HUES64 (cell line): ENCODE measurements around the gene PKHD1.

Experiments
- H3K27ac ChIP-seq: 2 replicates; pipeline ENCODE4 v1.7.0; 2013; ENCODE audit warnings: low read depth, low read length, inconsistent platforms
- H3K27me3 ChIP-seq: 2 replicates; pipeline ENCODE4 v1.6.1; 2013; ENCODE audit warnings: mild to moderate bottlenecking, low read length; ENCODE audit not compliant: insufficient read depth
- H3K36me3 ChIP-seq: 2 replicates; pipeline ENCODE4 v1.6.1; 2013; ENCODE audit warnings: mild to moderate bottlenecking, low read length; ENCODE audit not compliant: insufficient read depth
- H3K4me1 ChIP-seq: 2 replicates; pipeline ENCODE4 v1.6.1; 2013; ENCODE audit warnings: mild to moderate bottlenecking, low read length, moderate library complexity; ENCODE audit not compliant: insufficient read depth
- H3K4me3 ChIP-seq: 2 replicates; pipeline ENCODE4 v1.5.1; 2013; ENCODE audit warnings: mild to moderate bottlenecking, low read length, moderate library complexity
- H3K9ac ChIP-seq: 2 replicates; pipeline ENCODE4 v1.6.1; 2013; ENCODE audit warnings: mild to moderate bottlenecking, low read depth, low read length
- H3K9me3 ChIP-seq: 2 replicates; pipeline ENCODE4 v1.6.1; 2013; ENCODE audit warnings: low read depth, low read length; ENCODE audit not compliant: insufficient read depth
- WGBS: fragments of 150-250, 120-280 bp; methylation state at CpG from one replicate; pipeline ENCODE4 v1.1.7; 2013; ENCODE audit warnings: missing lambda C conversion rate; 5-methylcytosine and 5-hydroxymethylcytosine counted together

PKHD1 gene

DNA sequence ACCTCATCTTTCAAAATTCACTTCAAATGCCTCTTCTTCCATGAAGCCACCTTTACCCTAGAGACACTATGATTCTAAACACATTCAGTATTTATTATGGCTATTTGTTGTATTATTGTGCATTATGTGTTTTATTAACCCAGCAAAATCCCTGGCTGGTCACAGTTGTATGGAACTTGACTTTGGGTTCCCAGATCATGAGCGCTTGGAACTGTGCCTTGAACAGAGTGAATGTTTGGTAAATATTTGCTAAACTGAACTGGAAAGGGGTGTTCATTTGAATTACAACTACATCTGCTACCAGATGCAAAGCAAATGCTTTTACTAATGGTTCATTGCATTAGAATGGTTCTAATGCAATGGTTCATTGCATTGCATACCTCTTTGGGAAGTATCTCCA, 259.8 kb downstream of the PKHD1 start:
- WGBS = 71% methylated on average over 1 of the region's 1 CpG
- H3K9ac ChIP-seq = no peak overlapping the region
- H3K4me3 ChIP-seq = no peak overlapping the region
- no peaks in the 10 kb centered on the region for H3K36me3 ChIP-seq
- no peak overlapping the region for H3K27ac ChIP-seq
- H3K4me1 ChIP-seq = peaks cover 11% of the 10 kb centered on the region; the same call in 1 of the 2 replicates
- H3K9me3 ChIP-seq = no peaks in the 10 kb centered on the region
- no peaks in the 10 kb centered on the region for H3K27me3 ChIP-seq

DNA sequence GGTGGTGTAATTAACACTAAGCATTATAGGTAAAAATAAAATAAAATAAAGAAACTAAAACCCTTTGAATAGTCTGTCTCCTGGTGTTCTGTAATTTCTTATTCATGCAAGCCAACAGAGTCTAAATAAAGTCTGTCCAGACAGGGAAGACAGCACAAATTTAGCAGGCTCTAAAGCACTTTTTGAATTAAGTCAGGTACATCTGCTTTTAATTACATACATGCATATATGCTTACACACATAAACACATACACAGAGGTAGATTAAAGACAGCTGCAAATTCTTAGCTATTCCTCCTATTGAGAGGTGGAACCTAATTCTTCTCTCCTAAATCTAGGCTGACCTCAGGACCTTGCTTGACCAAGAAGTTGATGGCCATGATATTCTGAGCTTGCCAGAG, 262.5 kb downstream of the PKHD1 start:
- Histone ChIP-seq H3K27ac (no peak overlapping the region), H3K9me3 (no peaks in the 10 kb centered on the region), H3K27me3 (no peaks in the 10 kb centered on the region), H3K36me3 (no peaks in the 10 kb centered on the region), H3K4me3 (no peak overlapping the region), H3K9ac (no peak overlapping the region), H3K4me1 (peaks cover 11% of the 10 kb centered on the region; the same call in 1 of the 2 replicates)

DNA sequence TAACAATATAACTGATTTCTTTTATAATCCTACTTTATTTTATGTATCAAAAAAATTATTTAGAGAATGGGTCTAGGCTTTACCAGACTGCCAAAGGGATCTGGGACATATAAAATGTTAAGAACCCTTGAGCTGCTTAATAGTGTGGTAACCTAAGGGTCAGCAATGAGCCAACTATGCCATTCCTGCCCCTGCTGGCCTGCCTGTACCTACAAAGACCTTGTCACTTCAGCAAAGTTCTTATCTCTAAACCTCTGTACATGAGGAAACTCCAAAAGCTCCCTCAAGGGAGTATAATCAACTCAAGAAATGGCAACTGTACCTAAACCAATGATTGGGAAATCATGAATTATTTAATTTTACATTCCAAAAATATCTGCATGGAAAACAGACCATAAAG, 266.9 kb downstream of the PKHD1 start:
- no peaks in the 10 kb centered on the region for H3K27me3 ChIP-seq
- H3K9ac ChIP-seq = no peak overlapping the region
- H3K9me3 ChIP-seq = no peaks in the 10 kb centered on the region
- H3K4me3 ChIP-seq = no peak overlapping the region
- no peaks in the 10 kb centered on the region for H3K36me3 ChIP-seq
- H3K27ac ChIP-seq = no peak overlapping the region
- peaks cover 9% of the 10 kb centered on the region for H3K4me1 ChIP-seq

DNA sequence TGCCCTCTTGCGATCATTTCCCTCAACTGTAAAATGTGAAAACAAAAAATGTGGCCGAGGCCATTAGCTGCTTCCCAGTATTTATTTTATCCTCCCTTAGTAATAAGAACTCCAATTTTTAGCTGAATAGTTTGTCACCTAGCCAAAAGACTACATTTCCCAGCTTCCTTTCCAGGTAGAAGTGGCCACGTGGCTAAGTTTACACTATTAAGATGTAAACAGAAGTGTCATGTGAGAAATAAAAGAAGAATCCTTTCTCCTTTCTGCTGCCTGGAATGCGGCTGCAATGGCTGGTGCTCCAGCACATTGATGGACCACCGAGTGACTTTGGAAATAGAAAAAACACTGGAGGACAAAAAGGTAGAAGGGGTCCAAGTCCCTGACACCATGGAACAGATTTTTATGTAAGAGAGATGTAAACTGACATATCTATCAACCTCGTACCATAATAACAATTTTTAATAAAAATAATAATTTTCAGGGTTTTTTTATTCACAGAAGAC, 268.8 kb downstream of the PKHD1 start:
- H3K27ac ChIP-seq = no peak overlapping the region
- H3K4me1 ChIP-seq = peaks cover 29% of the 10 kb centered on the region
- H3K9me3 ChIP-seq = no peaks in the 10 kb centered on the region
- no peaks in the 10 kb centered on the region for H3K27me3 ChIP-seq
- no peaks in the 10 kb centered on the region for H3K36me3 ChIP-seq
- WGBS = 66% methylated on average over 4 of the region's 6 CpGs
- H3K9ac ChIP-seq = no peak overlapping the region
- no peak overlapping the region for H3K4me3 ChIP-seq

DNA sequence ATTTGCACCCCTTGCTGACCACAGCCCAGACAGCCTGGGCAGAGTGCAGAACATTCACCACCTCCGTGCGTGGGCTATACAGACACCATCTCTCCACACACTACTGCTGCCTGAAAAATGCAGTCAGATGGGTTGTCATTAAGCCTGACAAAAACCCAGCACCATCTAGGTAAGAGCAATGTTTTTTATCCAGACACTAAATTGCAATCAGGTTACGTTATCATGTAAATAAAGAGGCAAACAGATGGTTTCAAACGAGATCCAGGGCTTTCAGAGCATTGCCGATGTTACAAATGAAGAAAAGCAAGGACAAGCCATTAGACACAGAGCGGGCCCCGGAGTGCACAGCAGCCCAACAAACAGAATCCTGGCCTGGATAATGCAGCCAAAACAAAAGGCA, 269.6 kb downstream of the PKHD1 start:
- Histone ChIP-seq H3K27me3 (no peaks in the 10 kb centered on the region), H3K4me1 (peaks cover 32% of the 10 kb centered on the region), H3K27ac (no peak overlapping the region), H3K9ac (no peak overlapping the region), H3K9me3 (no peaks in the 10 kb centered on the region), H3K36me3 (no peaks in the 10 kb centered on the region), H3K4me3 (no peak overlapping the region)
- WGBS = 81% methylated on average over 7 of the region's 7 CpGs

DNA sequence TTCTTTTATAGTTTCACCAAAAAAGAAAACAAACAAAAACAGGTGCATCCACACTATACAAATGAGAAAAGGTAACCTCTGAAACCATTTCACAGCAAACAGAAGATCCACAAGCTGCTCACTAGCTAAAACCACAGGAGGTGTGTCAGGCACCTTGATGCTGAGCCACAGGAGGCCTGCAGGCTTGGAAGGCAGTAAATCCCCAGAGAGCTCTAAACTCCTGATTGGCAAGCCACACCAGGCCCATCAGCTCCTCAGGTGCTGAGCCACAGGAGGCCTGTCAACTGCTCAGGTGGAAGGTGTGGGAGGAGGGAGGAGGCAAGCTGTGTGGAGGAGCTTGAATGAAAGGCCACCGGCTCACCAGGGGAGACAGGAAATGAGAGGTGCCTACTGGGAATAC, 273.0 kb downstream of the PKHD1 start:
- Histone ChIP-seq H3K9me3 (0 out of 2 replicates have a peak, but pooled peaks cover 2% of the 10 kb centered on the region), H3K4me3 (no peak overlapping the region), H3K27me3 (no peaks in the 10 kb centered on the region), H3K9ac (no peak overlapping the region), H3K27ac (no peak overlapping the region; the same call in 1 of the 2 replicates), H3K36me3 (no peaks in the 10 kb centered on the region), H3K4me1 (peaks cover 35% of the 10 kb centered on the region)
- WGBS = 23% methylated on average over 1 of the region's 1 CpG

DNA sequence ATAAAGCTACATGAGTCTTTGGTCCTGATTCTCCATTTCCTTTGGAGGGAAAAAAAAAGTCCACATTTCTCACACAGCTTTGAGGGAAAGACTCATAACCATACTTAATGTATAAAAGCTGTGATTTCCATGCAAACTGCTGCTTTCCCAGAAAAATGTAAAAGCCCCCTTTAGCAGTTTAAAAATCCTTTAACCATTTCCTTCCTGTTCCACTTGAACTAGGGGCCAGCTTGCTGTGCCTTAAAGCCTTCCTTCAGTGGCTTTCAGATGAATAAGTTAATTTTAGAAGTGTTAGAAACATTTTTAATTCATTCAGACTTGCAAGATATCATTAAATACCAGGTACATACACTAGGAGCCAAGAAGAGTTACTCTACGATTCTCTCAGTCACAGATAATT, 273.5 kb downstream of the PKHD1 start:
- H3K4me1 ChIP-seq = peaks cover 35% of the 10 kb centered on the region
- WGBS = 57% methylated on average over 1 of the region's 1 CpG
- no peak overlapping the region for H3K9ac ChIP-seq

DNA sequence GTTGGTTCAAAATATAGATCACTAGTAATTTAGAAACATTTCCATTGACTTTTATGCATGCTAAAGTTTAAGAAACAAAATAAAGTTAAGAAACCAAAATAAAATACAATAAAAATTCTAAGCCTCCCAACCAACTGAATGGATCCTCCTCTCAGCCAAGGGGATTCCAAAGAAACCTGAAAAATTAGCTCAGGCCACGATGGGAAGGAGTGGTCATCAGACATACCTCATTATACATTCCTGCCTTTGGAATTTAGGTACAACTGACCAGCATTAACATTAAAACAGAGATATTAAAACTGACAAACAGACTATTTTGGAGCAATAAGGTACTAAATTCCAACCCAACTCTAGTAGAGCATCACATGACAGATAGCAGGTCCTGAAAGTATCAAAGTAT, 275.2 kb downstream of the PKHD1 start:
- Histone ChIP-seq H3K36me3 (no peaks in the 10 kb centered on the region), H3K9ac (no peak overlapping the region), H3K27me3 (no peaks in the 10 kb centered on the region), H3K4me3 (no peak overlapping the region), H3K27ac (no peak overlapping the region), H3K9me3 (0 out of 2 replicates have a peak, but pooled peaks cover 5% of the 10 kb centered on the region), H3K4me1 (peaks cover 27% of the 10 kb centered on the region)
- 94% methylated on average over 1 of the region's 1 CpG for WGBS

More for the DNA sequence above, 273.5 kb downstream of the PKHD1 start:
- no peaks in the 10 kb centered on the region for H3K27me3 ChIP-seq
- H3K9me3 ChIP-seq = 0 out of 2 replicates have a peak, but pooled peaks cover 5% of the 10 kb centered on the region
- no peak overlapping the region for H3K4me3 ChIP-seq
- H3K36me3 ChIP-seq = no peaks in the 10 kb centered on the region
- H3K27ac ChIP-seq = no peak overlapping the region; the same call in 1 of the 2 replicates

DNA sequence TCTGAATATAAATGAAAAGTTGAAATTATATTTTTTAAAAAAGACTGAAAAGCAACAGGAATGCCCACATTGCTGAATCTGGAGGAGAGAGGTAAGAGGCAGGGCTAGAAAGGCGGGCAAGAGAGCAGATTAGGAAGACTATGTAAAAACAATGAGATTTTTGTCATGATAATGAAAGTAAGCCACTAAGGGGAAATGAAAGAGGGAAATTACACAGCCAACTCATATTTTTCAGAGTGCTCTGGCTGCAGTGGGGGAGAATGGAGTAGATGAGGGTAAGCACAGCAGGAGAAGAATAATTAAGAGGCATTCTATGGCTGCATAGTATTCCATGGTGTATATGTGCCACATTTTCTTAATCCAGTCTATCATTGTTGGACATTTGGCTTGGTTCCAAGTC, 281.9 kb downstream of the PKHD1 start:
- 79% methylated on average over 1 of the region's 1 CpG for WGBS
- 0 out of 2 replicates have a peak, but pooled peaks cover 5% of the 10 kb centered on the region for H3K9me3 ChIP-seq
- H3K9ac ChIP-seq = no peak overlapping the region
- H3K4me3 ChIP-seq = no peak overlapping the region
- no peaks in the 10 kb centered on the region for H3K4me1 ChIP-seq
- no peaks in the 10 kb centered on the region for H3K27me3 ChIP-seq
- no peak overlapping the region for H3K27ac ChIP-seq
- no peaks in the 10 kb centered on the region for H3K36me3 ChIP-seq

DNA sequence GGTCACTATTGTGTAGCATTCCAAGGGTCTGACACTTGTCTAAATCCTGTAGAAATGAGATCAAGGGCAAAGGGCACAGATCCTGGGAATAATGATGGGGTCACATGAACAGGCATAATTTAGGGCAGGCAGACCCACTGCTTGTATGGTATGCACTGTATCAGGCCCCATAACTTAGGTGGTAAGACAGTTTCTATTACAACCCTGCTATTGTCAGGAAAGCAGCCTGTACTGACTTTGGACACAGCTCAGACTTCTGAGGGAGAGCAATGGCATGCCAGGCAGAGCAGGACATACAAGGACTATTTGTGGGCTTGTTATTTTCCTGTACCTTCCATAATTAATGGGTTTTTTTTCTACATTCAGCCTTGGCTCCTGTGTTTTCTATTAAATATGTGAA, 286.8 kb downstream of the PKHD1 start:
- H3K27me3 ChIP-seq = no peaks in the 10 kb centered on the region
- H3K4me3 ChIP-seq = no peak overlapping the region
- no peaks in the 10 kb centered on the region for H3K4me1 ChIP-seq
- peaks cover 4% of the 10 kb centered on the region; the same call in 1 of the 2 replicates for H3K9me3 ChIP-seq
- no peaks in the 10 kb centered on the region for H3K36me3 ChIP-seq
- no peak overlapping the region for H3K27ac ChIP-seq
- H3K9ac ChIP-seq = no peak overlapping the region

DNA sequence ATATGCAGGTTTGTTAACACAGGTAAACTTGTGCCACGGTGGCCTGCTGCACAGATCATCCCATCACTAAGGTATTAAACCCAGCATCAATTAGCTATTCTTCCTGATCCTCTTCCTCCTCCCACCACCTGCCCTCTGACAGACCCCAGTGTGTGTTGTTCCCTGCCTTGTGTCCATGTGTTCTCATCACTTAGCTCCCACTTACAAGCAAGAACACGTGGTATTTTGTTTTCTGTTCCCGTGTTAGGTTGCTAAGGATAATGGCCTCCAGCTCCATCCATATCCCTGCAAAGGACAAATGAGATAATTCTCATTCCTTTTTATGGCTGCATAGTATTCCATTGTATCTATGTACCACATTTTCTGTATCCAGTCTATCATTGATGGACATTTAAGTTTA, 294.0 kb downstream of the PKHD1 start:
- peaks cover 6% of the 10 kb centered on the region; the same call in 1 of the 2 replicates for H3K9me3 ChIP-seq
- H3K27ac ChIP-seq = no peak overlapping the region
- H3K4me1 ChIP-seq = no peaks in the 10 kb centered on the region
- no peak overlapping the region for H3K9ac ChIP-seq
- H3K27me3 ChIP-seq = no peaks in the 10 kb centered on the region
- no peak overlapping the region for H3K4me3 ChIP-seq
- H3K36me3 ChIP-seq = no peaks in the 10 kb centered on the region
- WGBS = 93% methylated on average over 3 of the region's 3 CpGs
